ENCODE results near the gene CCDC171.

GRCh38 chr9:15572200-15572770 lies 19.4 kb downstream of the CCDC171 start:
- TF ChIP-seq, protein P1, sequence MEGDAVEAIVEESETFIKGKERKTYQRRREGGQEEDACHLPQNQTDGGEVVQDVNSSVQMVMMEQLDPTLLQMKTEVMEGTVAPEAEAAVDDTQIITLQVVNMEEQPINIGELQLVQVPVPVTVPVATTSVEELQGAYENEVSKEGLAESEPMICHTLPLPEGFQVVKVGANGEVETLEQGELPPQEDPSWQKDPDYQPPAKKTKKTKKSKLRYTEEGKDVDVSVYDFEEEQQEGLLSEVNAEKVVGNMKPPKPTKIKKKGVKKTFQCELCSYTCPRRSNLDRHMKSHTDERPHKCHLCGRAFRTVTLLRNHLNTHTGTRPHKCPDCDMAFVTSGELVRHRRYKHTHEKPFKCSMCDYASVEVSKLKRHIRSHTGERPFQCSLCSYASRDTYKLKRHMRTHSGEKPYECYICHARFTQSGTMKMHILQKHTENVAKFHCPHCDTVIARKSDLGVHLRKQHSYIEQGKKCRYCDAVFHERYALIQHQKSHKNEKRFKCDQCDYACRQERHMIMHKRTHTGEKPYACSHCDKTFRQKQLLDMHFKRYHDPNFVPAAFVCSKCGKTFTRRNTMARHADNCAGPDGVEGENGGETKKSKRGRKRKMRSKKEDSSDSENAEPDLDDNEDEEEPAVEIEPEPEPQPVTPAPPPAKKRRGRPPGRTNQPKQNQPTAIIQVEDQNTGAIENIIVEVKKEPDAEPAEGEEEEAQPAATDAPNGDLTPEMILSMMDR (IDR thresholded peaks at IDR 0.05; ENCODE audit: low read length) = no peak
- no peak for TF ChIP-seq EZH2 (IDR thresholded peaks at IDR 0.05; ENCODE audit: borderline replicate concordance, low read length)

All from OCI-LY1 (cell line).